MM.1S (cell line): Measurements from ENCODE around the gene GNPNAT1.

Experiments
- DNase-seq: peaks from one replicate; pipeline ENCODE4 v3.0.0-alpha.2; 2015
- H2AFZ ChIP-seq: fragments of 300-600 bp; sonication (generic); 2 replicates; pipeline ENCODE4 v1.6.0; 2016; ENCODE audit warnings: antibody characterized with exemption, low read length
- H3F3A ChIP-seq: fragments of 300-600 bp; sonication (generic); 2 replicates; pipeline ENCODE4 v1.6.1; 2016; ENCODE audit warnings: mild to moderate bottlenecking, antibody characterized with exemption, low read length, moderate library complexity, mixed read lengths; ENCODE audit not compliant: insufficient read depth
- H3K27ac ChIP-seq: fragments of 300-600 bp; sonication (generic); 2 replicates; pipeline ENCODE4 v1.5.1; 2016; ENCODE audit warnings: mild to moderate bottlenecking, low read length
- H3K27me3 ChIP-seq: fragments of 300-600 bp; sonication (generic); replicated peaks from 2 replicates; pipeline ENCODE4 v1.6.0; 2016; ENCODE audit warnings: low read length; ENCODE audit not compliant: insufficient read depth
- H3K36me3 ChIP-seq: fragments of 300-600 bp; sonication (generic); replicated peaks from 2 replicates; pipeline ENCODE4 v1.6.1; 2016; ENCODE audit warnings: mild to moderate bottlenecking, low read length, mixed read lengths; ENCODE audit not compliant: insufficient read depth
- H3K4me1 ChIP-seq: fragments of 300-600 bp; sonication (generic); 2 replicates; pipeline ENCODE4 v1.6.1; 2016; ENCODE audit warnings: low read length, mixed read lengths
- H3K4me2 ChIP-seq: fragments of 300-600 bp; sonication (generic); 2 replicates; pipeline ENCODE4 v1.6.0; 2016; ENCODE audit warnings: low read depth, low read length
- H3K4me3 ChIP-seq: fragments of 300-600 bp; sonication (generic); 2 replicates; pipeline ENCODE4 v1.5.1; 2016; ENCODE audit warnings: low read length, mixed read lengths
- H3K79me2 ChIP-seq: fragments of 300-600 bp; sonication (generic); 2 replicates; pipeline ENCODE4 v1.6.1; 2016; ENCODE audit warnings: mixed run types, low read length, mixed read lengths
- H3K9ac ChIP-seq: fragments of 300-600 bp; sonication (generic); 2 replicates; pipeline ENCODE4 v1.6.1; 2016; ENCODE audit warnings: low read length, mixed read lengths
- H3K9me2 ChIP-seq: fragments of 300-600 bp; sonication (generic); replicated peaks from 2 replicates; pipeline ENCODE4 v1.6.1; 2016; ENCODE audit warnings: mild to moderate bottlenecking, low read length, mixed read lengths; ENCODE audit not compliant: insufficient read depth
- H3K9me3 ChIP-seq: fragments of 300-600 bp; sonication (generic); replicated peaks from 2 replicates; pipeline ENCODE4 v1.6.1; 2016; ENCODE audit warnings: mild to moderate bottlenecking, low read length, mixed read lengths; ENCODE audit not compliant: insufficient read depth
- H4K20me1 ChIP-seq: fragments of 300-600 bp; sonication (generic); 2 replicates; pipeline ENCODE4 v1.6.1; 2016; ENCODE audit warnings: mild to moderate bottlenecking, low read length, moderate library complexity, mixed read lengths; ENCODE audit not compliant: insufficient read depth
- CTCF ChIP-seq: fragments of 300-600 bp; sonication (generic); IDR thresholded peaks from 2 replicates; pipeline ENCODE4 v1.5.1; 2016; ENCODE audit warnings: antibody characterized with exemption, low read length, mixed read lengths
- EZH2 ChIP-seq: fragments of 300-600 bp; sonication (generic); optimal IDR thresholded peaks from 2 replicates; pipeline ENCODE3; 2017; ENCODE audit warnings: low read depth, mild to moderate bottlenecking, antibody characterized with exemption, low read length, mixed read lengths
- EZH2phosphoT487 ChIP-seq: fragments of 300-600 bp; sonication (generic); IDR thresholded peaks from 2 replicates; pipeline ENCODE4 v1.6.1; 2018; ENCODE audit warnings: antibody characterized with exemption, low read length

Gene GNPNAT1

DNA sequence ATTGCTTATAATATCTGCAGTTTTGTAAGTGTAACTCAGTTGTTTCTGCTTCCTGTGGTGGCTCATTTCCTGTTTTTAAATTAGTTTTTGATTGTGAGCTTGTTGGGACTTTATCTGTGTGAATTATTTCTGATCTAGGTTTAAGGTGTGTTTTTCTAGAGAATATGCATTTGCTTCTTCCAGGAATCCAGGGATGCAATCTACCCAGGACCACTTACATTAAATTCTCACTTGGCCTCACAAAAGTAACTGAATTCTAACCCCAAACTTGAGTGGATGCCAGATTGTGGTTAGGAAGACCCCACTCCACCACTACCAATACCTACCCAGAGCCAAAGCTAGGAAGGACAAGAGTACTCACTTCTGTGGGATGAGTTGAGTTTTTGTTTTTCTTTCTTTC lies 49.5 kb downstream of the GNPNAT1 start:
- Histone ChIP-seq H3K79me2 (peaks cover 34% of the 10 kb centered on the region), H4K20me1 (no peaks in the 10 kb centered on the region), H3K27ac (peak overlapping the region; percentile 18; the same call in 1 of the 2 replicates), H3K9ac (no peak overlapping the region), H3F3A (no peaks in the 10 kb centered on the region), H3K9me2 (no peaks in the 10 kb centered on the region), H2AFZ (no peak overlapping the region), H3K4me2 (peak overlapping the region; percentile 24; the same call in 1 of the 2 replicates), H3K4me1 (peaks cover 10% of the 10 kb centered on the region; the same call in 1 of the 2 replicates), H3K4me3 (no peak overlapping the region), H3K9me3 (no peaks in the 10 kb centered on the region), H3K27me3 (no peaks in the 10 kb centered on the region), H3K36me3 (no peaks in the 10 kb centered on the region)
- no peak for DNase-seq
- TF ChIP-seq CTCF, result no peak
- no peak for TF ChIP-seq EZH2
- no peak for TF ChIP-seq EZH2phosphoT487

- no peaks in the 10 kb centered on the region for H4K20me1 ChIP-seq
- no peaks in the 10 kb centered on the region for H3K36me3 ChIP-seq
- H3K9me2 ChIP-seq, result no peaks in the 10 kb centered on the region
- H3K4me1 ChIP-seq, result peaks cover 10% of the 10 kb centered on the region; the same call in 1 of the 2 replicates
- no peaks in the 10 kb centered on the region for H3K9me3 ChIP-seq
- no peak overlapping the region for H3K4me3 ChIP-seq
- H3F3A ChIP-seq, result no peaks in the 10 kb centered on the region
- no peak overlapping the region for H3K27ac ChIP-seq
- no peak for DNase-seq
- H3K79me2 ChIP-seq, result peaks cover 37% of the 10 kb centered on the region
- H3K27me3 ChIP-seq, result no peaks in the 10 kb centered on the region
- no peak overlapping the region for H2AFZ ChIP-seq
- no peak overlapping the region for H3K4me2 ChIP-seq
- no peak overlapping the region for H3K9ac ChIP-seq
- TF ChIP-seq EZH2 (no peak), EZH2phosphoT487 (no peak), CTCF (no peak)
These were observed 50.7 kb downstream of the GNPNAT1 start for GRCh38 chr14:52740751-52741150.

DNA sequence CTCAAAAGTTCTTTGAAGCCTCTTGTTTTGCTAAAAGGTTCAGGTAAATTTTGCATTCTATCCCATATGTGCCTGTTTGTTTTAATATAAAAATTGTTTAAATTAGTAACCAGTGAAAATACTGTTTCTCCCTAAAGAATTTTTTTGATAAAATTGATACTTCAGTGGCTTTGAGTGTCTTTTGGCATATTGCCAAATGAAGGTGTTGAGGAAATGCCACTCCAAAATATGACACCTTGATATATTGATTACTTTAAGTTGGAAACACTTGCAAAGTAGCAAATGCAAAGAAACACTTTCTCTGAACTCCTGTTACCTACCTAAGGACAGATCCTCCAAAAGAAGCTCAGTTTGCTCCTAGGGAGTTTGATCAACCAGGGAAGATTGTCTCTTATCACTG lies 53.0 kb downstream of the GNPNAT1 start:
- Histone ChIP-seq H3K4me1 (peaks cover 10% of the 10 kb centered on the region; the same call in 1 of the 2 replicates), H3K4me2 (no peak overlapping the region), H3K9me3 (no peaks in the 10 kb centered on the region), H4K20me1 (no peaks in the 10 kb centered on the region), H3K27me3 (no peaks in the 10 kb centered on the region), H3K36me3 (no peaks in the 10 kb centered on the region), H3K4me3 (no peak overlapping the region), H3K9me2 (no peaks in the 10 kb centered on the region), H3K79me2 (peaks cover 37% of the 10 kb centered on the region), H3K27ac (no peak overlapping the region), H3K9ac (no peak overlapping the region), H3F3A (no peaks in the 10 kb centered on the region), H2AFZ (no peak overlapping the region)
- no peak for TF ChIP-seq EZH2
- TF ChIP-seq EZH2phosphoT487, result no peak
- TF ChIP-seq CTCF, result no peak
- no peak for DNase-seq
